Measurements from ENCODE around the gene PTGIS. TPM values are rescaled to one million over a fixed set of nuclear protein-coding genes. Genes with fewer than 3 reads are reported as not detected.

PTGIS gene
- total RNA-seq, 1 experiment from 2014 or later = 20.0 TPM

- H3K4me1 Mint-ChIP-seq = 0 out of 4 replicates have a peak, but pooled peaks cover 0 to 2% of the 10 kb centered on the region in 2 experiments
- Histone ChIP-seq H3K4me2 (ENCODE audit: insufficient read depth, insufficient read length, low read length) (no peak overlapping the region), H3K4ac (ENCODE audit: low read depth, low read length) (no peak overlapping the region), H2AK5ac (ENCODE audit: insufficient read length, low read length) (no peak overlapping the region), H3K9me3 (ENCODE audit: control insufficient read depth, low read depth, low read length) (no peaks in the 10 kb centered on the region), H4K8ac (replicated peaks; ENCODE audit: insufficient read length, low read depth, low read length) (no peak overlapping the region), H3K9ac (ENCODE audit: extremely low read depth, insufficient read length, low read length) (no peak overlapping the region), H2BK120ac (ENCODE audit: low read depth, low read length, poor library complexity, severe bottlenecking) (no peak overlapping the region), H2BK15ac (ENCODE audit: low read depth, low read length) (no peak overlapping the region), H3K79me1 (ENCODE audit: insufficient read depth, low read depth, low read length, poor library complexity, severe bottlenecking) (no peaks in the 10 kb centered on the region), H3K27me3 (ENCODE audit: insufficient read depth, low read length) (no peaks in the 10 kb centered on the region), H3K79me2 (ENCODE audit: insufficient read depth, low read length) (no peaks in the 10 kb centered on the region), H3K14ac (ENCODE audit: insufficient read depth, low read length) (no peak overlapping the region), H3K23me2 (ENCODE audit: insufficient read length, low read depth, low read length, poor library complexity, severe bottlenecking) (no peaks in the 10 kb centered on the region), H3K18ac (ENCODE audit: insufficient read length, low read depth, low read length) (no peak overlapping the region), H3T11ph (ENCODE audit: low read length) (no peak overlapping the region), H2BK12ac (ENCODE audit: insufficient read length, low read depth, low read length) (no peak overlapping the region), H4K91ac (ENCODE audit: insufficient read length, low read depth, low read length) (no peak overlapping the region), H3K4me1 (ENCODE audit: insufficient read depth, low read length) (no peaks in the 10 kb centered on the region), H3K27ac (ENCODE audit: insufficient read length, low read depth, low read length) (no peak overlapping the region), H2BK5ac (ENCODE audit: insufficient read length, low read length) (no peak overlapping the region), H3K23ac (ENCODE audit: insufficient read length, low read depth, low read length) (no peak overlapping the region), H4K5ac (ENCODE audit: insufficient read length, low read depth, low read length) (no peak overlapping the region), H3K56ac (ENCODE audit: insufficient read length, low read depth, low read length) (no peak overlapping the region), H2AFZ (ENCODE audit: low read length) (no peak overlapping the region), H4K20me1 (ENCODE audit: control insufficient read depth, insufficient read depth, insufficient read length) (no peaks in the 10 kb centered on the region), H2BK20ac (ENCODE audit: low read depth, low read length, poor library complexity, severe bottlenecking) (no peak overlapping the region)
- no peak for DNase-seq
- 0 out of 5 replicates have a peak, but pooled peaks cover 0 to 2% of the 10 kb centered on the region in 2 experiments for H3K9me3 Mint-ChIP-seq
- H3K36me3 Mint-ChIP-seq (ENCODE audit: insufficient read depth in 1 of 3, low read depth in 3 of 3) = no peaks in the 10 kb centered on the region
- TF ChIP-seq CTCF (conservative IDR thresholded peaks at IDR 0.05) = no peak
- no CpG with 5 or more reads among the region's 5 CpGs for WGBS (ENCODE audit: extremely low coverage, insufficient read length, low lambda C conversion rate)
- no peaks in the 10 kb centered on the region; the same call in 1 of the 2 replicates for H3K27me3 Mint-ChIP-seq (ENCODE audit: low read depth)
- H3K4me3 Mint-ChIP-seq = no peak overlapping the region
- no peak overlapping the region; a peak in 1 of 7 replicates for H3K27ac Mint-ChIP-seq
Measured at GRCh38 chr20:49601153-49601924, 33.4 kb upstream of the PTGIS start.

Measured in H9 (cell line).